Mesodermal cell (in vitro differentiated cells): Measurements from ENCODE around the gene KRT2.

ENCODE experiments used
- H3K27ac ChIP-seq: 2 replicates; pipeline ENCODE4 v1.7.0; 2013; ENCODE audit warnings: mild to moderate bottlenecking, low read depth, low read length, moderate library complexity; ENCODE audit not compliant: severe bottlenecking
- H3K36me3 ChIP-seq: 2 replicates; pipeline ENCODE4 v1.7.1; 2013; ENCODE audit warnings: mild to moderate bottlenecking, low read length, moderate library complexity; ENCODE audit not compliant: control insufficient read depth, insufficient read depth
- H3K4me1 ChIP-seq: one replicate; pipeline ENCODE4 v1.7.1; 2013; ENCODE audit warnings: mild to moderate bottlenecking, low read length; ENCODE audit not compliant: insufficient read depth, control insufficient read depth, poor library complexity, severe bottlenecking
- H3K4me3 ChIP-seq: 2 replicates; pipeline ENCODE4 v1.7.0; 2013; ENCODE audit warnings: low read length, control low read depth, mild to moderate bottlenecking; ENCODE audit not compliant: insufficient read depth, poor library complexity, severe bottlenecking; ENCODE audit errors: extremely low read depth
- H3K9me3 ChIP-seq: 2 replicates; pipeline ENCODE4 v1.7.1; 2013; ENCODE audit warnings: mild to moderate bottlenecking, low read length, moderate library complexity; ENCODE audit not compliant: control insufficient read depth
- WGBS, 2 experiments: methylation state at CpG; one replicate each; pipeline ENCODE4 v1.1.5; 2013; ENCODE audit warnings: missing lambda C conversion rate in 2 of 2; ENCODE audit not compliant: insufficient coverage in 2 of 2; 5-methylcytosine and 5-hydroxymethylcytosine counted together

Gene KRT2

DNA sequence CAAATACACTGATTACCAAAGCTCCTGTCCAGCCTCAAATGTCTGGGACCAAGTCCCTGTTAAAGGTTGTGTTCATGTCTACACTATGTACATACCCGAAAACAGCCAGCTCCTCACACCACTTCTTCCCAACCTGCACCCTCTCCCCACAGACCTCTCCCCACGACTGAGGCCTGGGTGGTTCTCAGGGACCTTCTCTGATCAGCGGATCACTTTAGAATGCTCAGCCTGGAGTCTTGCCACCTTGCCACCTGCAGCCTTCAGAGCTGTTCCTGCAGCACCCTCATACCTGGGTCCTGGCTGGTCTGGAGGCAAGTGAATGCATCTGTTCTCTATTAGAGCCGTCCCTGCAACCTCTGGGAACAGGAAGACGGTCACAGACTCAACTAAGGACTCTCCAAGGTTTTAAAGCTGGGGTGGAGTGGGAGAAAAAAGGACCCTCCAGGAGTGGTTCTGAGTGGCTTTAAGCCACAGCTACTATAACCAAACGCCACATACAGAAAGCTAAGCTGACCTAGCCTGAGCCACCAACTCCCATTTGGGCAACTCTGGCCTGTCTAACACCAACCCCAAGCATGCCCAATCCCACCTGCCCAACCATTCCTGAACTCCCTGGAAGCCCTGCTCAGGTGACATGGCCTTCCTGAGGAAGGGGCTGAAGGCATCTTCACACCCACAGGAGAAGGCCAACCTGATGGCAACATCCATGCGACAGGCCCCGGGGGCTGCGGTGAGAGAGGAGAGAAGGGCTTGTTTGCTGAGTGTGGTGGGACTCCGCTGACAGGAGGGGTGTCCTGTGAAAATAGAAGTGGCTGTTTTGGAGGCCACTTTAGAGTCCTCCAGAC is 8.6 kb downstream of the KRT2 start:
- Histone ChIP-seq H3K9me3 (no peaks in the 10 kb centered on the region), H3K4me3 (no peak overlapping the region), H3K36me3 (no peaks in the 10 kb centered on the region), H3K4me1 (no peaks in the 10 kb centered on the region), H3K27ac (no peak overlapping the region)
- 81 to 88% methylated on average over 8 to 9 of the region's 10 CpGs for WGBS, 2 experiments

DNA sequence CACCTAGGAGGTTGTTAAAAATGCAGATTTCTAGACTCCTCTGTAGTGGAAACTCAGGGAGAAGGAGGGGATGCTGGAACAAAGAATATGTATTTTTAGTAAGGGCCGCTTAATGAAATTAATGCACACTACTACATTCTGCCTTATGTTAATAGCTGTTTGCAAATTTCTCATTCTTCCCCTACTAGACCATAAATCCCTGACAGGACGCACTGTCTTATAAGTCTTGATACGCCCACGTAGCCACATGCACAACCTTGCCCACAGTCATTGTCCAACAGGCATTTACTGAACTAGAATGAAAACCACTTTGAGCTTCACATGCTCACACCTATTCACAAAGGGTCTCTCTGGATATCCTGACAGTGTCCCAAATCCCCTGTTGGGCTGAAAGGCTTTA is 10.5 kb downstream of the KRT2 start:
- Histone ChIP-seq H3K4me1 (no peaks in the 10 kb centered on the region), H3K4me3 (no peak overlapping the region), H3K9me3 (no peaks in the 10 kb centered on the region), H3K36me3 (no peaks in the 10 kb centered on the region), H3K27ac (no peak overlapping the region)
- 72% methylated on average over 3 of the region's 4 CpGs for WGBS, 2 experiments

DNA sequence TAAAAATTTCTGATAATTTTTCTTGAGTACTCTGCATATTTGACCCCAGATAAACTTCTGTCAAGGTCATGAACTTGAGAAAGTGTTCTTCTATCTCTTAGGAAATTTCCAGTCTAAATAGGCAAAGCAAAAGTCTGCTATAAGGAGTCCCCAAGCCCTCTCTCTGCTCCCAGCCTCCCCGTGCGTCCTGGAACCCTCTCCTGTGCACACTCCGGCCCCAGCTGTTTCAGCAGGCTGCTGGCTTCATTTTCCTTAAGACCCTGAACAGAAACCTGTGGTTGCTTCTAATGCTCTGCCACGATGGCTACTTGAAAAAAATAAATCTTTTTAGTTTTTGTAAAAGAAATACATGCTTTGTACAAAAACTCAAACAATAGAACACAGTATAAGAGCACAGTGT is 14.7 kb downstream of the KRT2 start:
- H3K9me3 ChIP-seq: no peaks in the 10 kb centered on the region
- no peaks in the 10 kb centered on the region for H3K36me3 ChIP-seq
- H3K27ac ChIP-seq: no peak overlapping the region
- no peak overlapping the region for H3K4me3 ChIP-seq
- 83 to 86% methylated on average over 3 of the region's 4 CpGs for WGBS, 2 experiments
- H3K4me1 ChIP-seq: no peaks in the 10 kb centered on the region

DNA sequence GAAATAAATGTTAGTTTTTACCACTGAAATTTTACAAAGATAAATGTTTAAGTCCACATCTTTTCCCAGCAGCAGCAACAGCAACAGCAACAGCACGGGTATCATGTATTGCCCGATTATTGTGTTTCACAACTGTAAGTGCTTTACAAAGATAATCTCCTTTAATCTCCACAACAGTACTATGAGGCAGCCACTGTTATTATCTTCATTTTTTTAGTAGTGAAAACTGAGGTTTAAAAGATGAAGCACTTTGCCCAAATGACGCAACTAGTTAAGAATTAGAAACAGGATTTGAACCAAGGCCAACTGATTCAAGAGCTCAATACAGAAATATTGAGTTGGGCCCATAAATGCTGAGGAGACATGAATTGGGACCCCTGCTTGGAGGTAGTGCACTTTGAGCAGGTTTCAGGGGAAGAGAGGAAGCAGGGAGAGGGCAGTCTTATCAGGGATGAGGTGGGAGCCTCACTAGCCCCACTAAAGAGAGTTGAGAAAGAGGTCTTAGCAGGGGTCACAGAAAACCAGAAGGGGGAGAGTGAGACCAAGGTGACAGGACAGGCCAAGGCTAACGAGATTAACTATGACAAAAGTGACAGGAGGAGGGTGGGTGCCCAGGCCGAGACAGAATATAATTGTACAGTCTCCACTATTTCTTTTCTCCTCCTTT is 15.3 kb downstream of the KRT2 start:
- 80 to 96% methylated on average over 2 to 4 of the region's 5 CpGs for WGBS, 2 experiments
- Histone ChIP-seq H3K4me1 (no peaks in the 10 kb centered on the region), H3K36me3 (no peaks in the 10 kb centered on the region), H3K4me3 (no peak overlapping the region), H3K9me3 (no peaks in the 10 kb centered on the region), H3K27ac (no peak overlapping the region)

DNA sequence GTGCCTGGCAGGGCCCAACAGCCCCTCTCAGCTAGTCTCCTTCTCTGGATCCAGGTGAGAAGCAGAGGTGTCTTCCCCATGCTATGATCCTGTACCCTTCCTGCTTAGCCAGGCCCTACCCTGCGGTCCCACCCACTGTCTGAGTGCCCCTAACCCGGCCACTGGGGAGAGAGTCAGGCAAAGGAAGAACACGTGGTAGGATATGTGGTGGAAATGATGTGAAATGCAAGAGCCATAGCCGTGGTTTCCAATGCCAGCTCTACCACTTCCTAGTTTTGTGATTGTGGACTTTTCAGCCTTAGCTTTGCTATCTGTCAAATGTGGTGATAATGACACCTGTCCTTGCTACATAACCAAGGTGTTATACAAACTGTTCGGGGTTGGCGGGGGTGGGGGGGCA is 15.8 kb downstream of the KRT2 start:
- H3K36me3 ChIP-seq: no peaks in the 10 kb centered on the region
- H3K9me3 ChIP-seq: no peaks in the 10 kb centered on the region
- H3K4me1 ChIP-seq: no peaks in the 10 kb centered on the region
- WGBS, 2 experiments: 92% methylated on average over 2 of the region's 6 CpGs; no CpG with 5 or more reads in 1 of the 2 experiments
- no peak overlapping the region for H3K27ac ChIP-seq
- no peak overlapping the region for H3K4me3 ChIP-seq

DNA sequence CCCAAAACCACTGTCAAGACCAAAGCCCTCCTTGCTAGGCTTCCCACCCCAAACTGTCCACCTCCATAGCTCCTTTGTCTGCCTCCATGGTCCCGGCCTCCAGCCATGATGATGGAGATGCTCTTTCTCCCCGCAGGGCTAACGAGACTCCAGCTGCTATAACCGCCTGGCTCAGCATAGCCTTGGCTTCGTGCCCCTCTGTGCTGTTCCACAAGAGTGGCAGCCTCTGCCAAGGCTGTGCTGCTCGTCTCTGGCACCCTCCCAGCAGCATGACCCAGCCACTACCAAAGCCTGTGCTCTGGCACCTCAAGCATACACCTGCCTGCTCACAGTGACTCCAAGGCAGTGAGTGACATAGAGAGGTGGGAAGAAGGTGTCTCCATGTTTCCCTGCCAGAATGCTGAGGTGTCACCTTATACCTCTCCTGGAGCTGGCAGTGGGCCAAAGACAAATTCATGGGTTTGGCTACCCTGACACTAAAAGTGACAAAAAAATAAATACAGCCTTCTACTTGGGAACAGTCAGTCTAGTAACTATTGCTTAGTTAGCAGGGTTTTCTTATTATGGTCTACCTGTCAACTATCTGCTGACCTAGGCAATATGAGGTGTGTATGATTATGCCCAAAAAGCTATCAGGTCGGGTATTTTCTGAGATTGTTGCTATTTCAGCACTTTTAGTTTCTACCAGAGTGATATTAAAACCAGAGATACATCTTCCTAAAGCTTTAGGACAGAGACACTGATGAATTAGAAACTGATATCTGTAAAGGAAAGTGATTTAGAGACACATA is 17.6 kb downstream of the KRT2 start:
- WGBS, 2 experiments: 78 to 83% methylated on average over 4 to 5 of the region's 7 CpGs

DNA sequence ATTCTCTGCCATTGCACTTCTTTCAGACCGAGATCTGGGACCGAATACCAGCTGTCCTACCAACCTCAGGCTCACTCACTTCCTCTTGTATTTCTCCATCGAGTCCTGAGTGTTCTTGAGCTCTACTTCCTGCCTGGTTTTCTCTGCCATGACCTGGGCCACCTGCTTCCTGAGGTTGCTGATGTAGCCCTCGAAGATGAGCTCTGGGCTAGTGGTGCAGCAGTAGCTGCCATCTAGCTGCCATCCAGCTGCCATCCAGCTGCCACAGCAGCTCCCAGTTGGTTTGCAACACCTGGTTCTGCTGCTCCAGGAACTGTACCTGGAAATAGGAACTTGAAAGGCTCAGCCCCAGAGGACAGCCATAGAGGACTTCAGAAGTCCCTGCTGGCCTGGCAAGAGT is 18.6 kb downstream of the KRT2 start:
- 83 to 85% methylated on average over 4 of the region's 4 CpGs for WGBS, 2 experiments
- H3K9me3 ChIP-seq: no peaks in the 10 kb centered on the region
- no peaks in the 10 kb centered on the region for H3K4me1 ChIP-seq
- no peak overlapping the region for H3K27ac ChIP-seq
- H3K36me3 ChIP-seq: no peaks in the 10 kb centered on the region
- H3K4me3 ChIP-seq: no peak overlapping the region

More for the DNA sequence above, 17.6 kb downstream of the KRT2 start:
- no peak overlapping the region for H3K4me3 ChIP-seq
- no peak overlapping the region for H3K27ac ChIP-seq
- no peaks in the 10 kb centered on the region for H3K4me1 ChIP-seq
- H3K9me3 ChIP-seq: no peaks in the 10 kb centered on the region
- H3K36me3 ChIP-seq: no peaks in the 10 kb centered on the region

DNA sequence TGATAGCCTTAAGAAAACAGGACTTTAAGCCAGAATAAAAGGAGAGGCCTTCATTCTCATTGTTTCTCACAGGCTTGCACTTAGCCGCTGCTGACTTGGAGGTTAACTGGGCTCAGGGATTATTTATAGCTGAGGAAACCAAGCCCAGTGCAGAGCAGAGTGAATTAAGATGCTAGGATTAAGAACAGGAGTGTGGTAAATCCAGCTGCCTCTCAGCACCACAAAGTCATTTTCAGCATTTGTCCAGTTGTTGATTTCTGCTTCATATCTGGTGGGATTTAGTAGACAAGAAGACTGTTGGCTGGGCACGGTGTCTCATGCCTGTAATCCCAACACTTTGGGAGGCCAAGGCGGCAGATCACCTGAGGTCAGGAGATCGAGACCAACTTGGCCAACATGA is 19.4 kb downstream of the KRT2 start:
- H3K4me1 ChIP-seq: no peaks in the 10 kb centered on the region
- no peaks in the 10 kb centered on the region for H3K36me3 ChIP-seq
- 79 to 90% methylated on average over 4 of the region's 4 CpGs for WGBS, 2 experiments
- H3K9me3 ChIP-seq: no peaks in the 10 kb centered on the region
- H3K27ac ChIP-seq: no peak overlapping the region
- no peak overlapping the region for H3K4me3 ChIP-seq

DNA sequence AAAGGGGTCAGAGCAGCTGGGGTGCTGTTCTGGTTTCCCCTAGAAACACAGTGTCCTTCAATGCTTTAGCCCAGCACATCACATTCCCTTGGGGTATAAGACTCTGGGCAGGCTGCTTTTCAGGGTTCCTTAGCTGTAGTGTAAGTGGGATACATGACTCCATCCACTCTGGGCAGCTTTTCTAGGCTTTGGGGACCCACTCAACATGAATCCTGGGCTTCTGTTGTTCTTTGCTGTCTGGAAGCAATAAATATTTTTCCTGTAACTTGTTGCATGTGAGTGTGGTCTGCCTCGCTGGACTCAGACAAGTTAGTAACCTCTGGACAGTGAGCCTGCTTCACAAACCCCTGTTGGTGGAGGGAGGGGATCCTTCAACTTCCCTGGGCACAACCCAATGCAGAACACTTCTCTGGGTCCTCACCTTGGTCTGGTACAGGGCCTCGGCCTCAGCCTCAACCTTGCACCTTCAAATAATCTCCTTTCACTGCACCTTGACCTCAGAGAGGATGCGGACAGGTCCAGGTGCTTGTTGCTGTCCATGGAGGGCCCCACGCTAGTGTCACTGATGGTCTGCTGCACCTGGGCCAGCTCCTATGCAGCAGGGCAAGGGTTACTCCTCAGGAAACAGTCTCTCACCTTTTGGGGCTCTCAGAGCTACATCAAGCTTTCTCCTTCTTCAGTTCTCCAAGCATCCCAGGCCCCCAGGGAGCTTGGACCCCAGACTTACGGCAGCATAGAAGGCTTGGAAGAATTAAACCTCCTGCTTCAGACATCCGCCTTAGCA is 20.1 kb downstream of the KRT2 start:
- Histone ChIP-seq H3K4me3 (no peak overlapping the region), H3K4me1 (no peaks in the 10 kb centered on the region), H3K36me3 (no peaks in the 10 kb centered on the region), H3K9me3 (no peaks in the 10 kb centered on the region), H3K27ac (no peak overlapping the region)
- WGBS, 2 experiments: 87 to 88% methylated on average over 5 of the region's 6 CpGs

DNA sequence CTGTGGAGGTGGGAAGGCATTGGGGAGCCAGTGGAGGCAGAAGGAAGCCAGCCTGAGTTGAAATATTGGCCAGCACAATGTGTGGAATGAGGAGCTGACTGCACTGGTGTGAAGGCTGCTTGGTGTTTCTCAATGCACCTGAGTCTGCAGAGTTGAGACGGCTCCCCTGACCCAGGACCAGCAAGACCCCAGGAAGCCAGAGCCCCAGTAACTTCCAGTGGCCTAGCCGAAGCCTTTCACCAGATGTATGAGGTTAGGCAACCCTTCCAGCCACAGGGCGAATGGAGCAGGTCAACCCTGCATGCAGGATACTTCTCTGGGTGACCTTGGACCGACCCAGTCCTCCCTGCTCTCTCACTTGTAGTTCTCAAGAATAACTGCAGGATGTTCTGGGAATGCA is 20.7 kb downstream of the KRT2 start:
- WGBS, 2 experiments: 56 to 59% methylated on average over 3 to 4 of the region's 4 CpGs

More for the DNA sequence above, 20.7 kb downstream of the KRT2 start:
- H3K4me1 ChIP-seq: no peaks in the 10 kb centered on the region
- H3K36me3 ChIP-seq: no peaks in the 10 kb centered on the region
- H3K4me3 ChIP-seq: no peak overlapping the region
- no peaks in the 10 kb centered on the region for H3K9me3 ChIP-seq
- H3K27ac ChIP-seq: no peak overlapping the region
